Thymus (tissue), 2 donors: ENCODE results near the gene BIRC6. TPM values are rescaled to one million over a fixed set of nuclear protein-coding genes. Genes with fewer than 3 reads are reported as not detected.

Experiments used
- polyA plus RNA-seq: library from polyadenylated mRNA; stranded (reverse); fragments of 200-250 nt; gene quantifications from one replicate; pipeline ENCODE4 v1.2.3, GENCODE V29; 2013
- total RNA-seq: library from RNA; stranded (reverse); fragments of 120-200 nt; gene quantifications from one replicate; pipeline ENCODE4 v1.2.4, GENCODE V29; 2013
- donor health status: healthy.

BIRC6 gene
- total and polyA plus RNA-seq, 2 donors: 29.7 to 65.4 TPM

Other genes with a start within 250 kb of the BIRC6 start
- 15.4 TPM for gene SLC30A6, start 191.2 kb upstream of the BIRC6 start, total RNA-seq
- 7.7 TPM for gene SLC30A6, start 191.2 kb upstream of the BIRC6 start, polyA plus RNA-seq
- gene NLRC4, start 92.1 kb upstream of the BIRC6 start, total RNA-seq: 2.6 TPM
- gene NLRC4, start 92.1 kb upstream of the BIRC6 start, polyA plus RNA-seq: 2.9 TPM
- 32.4 TPM for gene YIPF4, start 79.1 kb upstream of the BIRC6 start, total RNA-seq
- gene YIPF4, start 79.1 kb upstream of the BIRC6 start, polyA plus RNA-seq: 29.9 TPM